Heart right ventricle (tissue), 16 donors: ENCODE results near the gene OXTR. TPM values are rescaled to one million over a fixed set of nuclear protein-coding genes. Genes with fewer than 3 reads are reported as not detected.

Experiments used
- ATAC-seq, 8 donors: fragments of 200-7000 bp; cut with Tn5 transposase; one replicate each; pipeline ENCODE4 v1.9.1; 2020; ENCODE audit warnings: mild to moderate bottlenecking in 8 of 8, moderate library complexity in 8 of 8, moderate number of reproducible peaks in 1 of 8
- DNase-seq, 2 donors: peaks; one replicate each; pipeline ENCODE4 v3.0.0-alpha.2; 2020
- H3K27ac ChIP-seq, 10 donors: fragments of 200-600 bp; sonication (generic) in 2 of 10; one replicate each; pipeline versions ENCODE4 v1.5.0 to v1.8.0; 2020 to 2022; ENCODE audit warnings: mild to moderate bottlenecking in 3 of 10
- H3K27me3 ChIP-seq, 7 donors: fragments of 200-600 bp; one replicate each; pipeline ENCODE4 v1.8.0; 2021 to 2022; ENCODE audit warnings: mild to moderate bottlenecking in 2 of 7
- H3K36me3 ChIP-seq, 9 donors: fragments of 200-600 bp; sonication (generic) in 1 of 9; one replicate each; pipeline versions ENCODE4 v1.5.0 to v1.8.0; 2020 to 2022; ENCODE audit warnings: mild to moderate bottlenecking in 2 of 9
- H3K4me1 ChIP-seq, 9 donors: fragments of 200-600 bp; sonication (generic) in 1 of 9; one replicate each; pipeline versions ENCODE4 v1.5.0 to v1.8.0; 2020 to 2022; ENCODE audit warnings: mild to moderate bottlenecking in 4 of 9
- H3K4me3 ChIP-seq, 10 donors: fragments of 200-600 bp; sonication (generic) in 2 of 10; one replicate each; pipeline versions ENCODE4 v1.5.0 to v1.8.0; 2020 to 2022; ENCODE audit warnings: mild to moderate bottlenecking in 7 of 10, moderate library complexity in 2 of 10
- H3K9me3 ChIP-seq, 11 donors: fragments of 200-600 bp in 10 of 11; sonication (generic) in 2 of 11; one replicate each; pipeline versions ENCODE4 v1.5.0 to v1.8.0; 2013 to 2022; ENCODE audit warnings: mild to moderate bottlenecking in 2 of 11, control low read depth in 1 of 11, moderate library complexity in 1 of 11
- WGBS, 2 donors: extraction: QIAGEN DNeasy Blood & Tissue Kit; methylation state at CpG; one replicate each; pipeline ENCODE4 v1.1.7; 2013; ENCODE audit warnings: inconsistent platforms in 1 of 2; 5-methylcytosine and 5-hydroxymethylcytosine counted together
- intact Hi-C, 10 donors: fragments of 100-400 bp; cut with DNase I; formaldehyde crosslinking; loops; one replicate each; pipeline versions ENCODE4 v1.11.1 to v1.14.2; 2022
- long read RNA-seq, 3 donors: library from polyadenylated mRNA; unstranded; transcript quantifications; one replicate each; pipeline ENCODE4 v2.0.0, GENCODE V29; 2020 to 2021
- polyA plus RNA-seq, 2 donors: library from polyadenylated mRNA; stranded (reverse); fragments of 200-250 nt; gene quantifications; one replicate each; pipeline ENCODE4 v1.2.3, GENCODE V29; 2013
- total RNA-seq, 10 donors: library from RNA; stranded (reverse); fragmentation: NEBNext Ultra II Directional in 3 of 10; extraction: Animal tissue kit (Norgen Biotek cat#: 25700) in 3 of 10; gene quantifications; one replicate each; pipeline versions ENCODE4 v1.2.1 to v1.2.4, GENCODE V29; 2021 to 2023
- TF ChIP-seq, protein P1 (sequence below), 9 donors: fragments of 200-600 bp; sonication (generic) in 2 of 9; IDR thresholded peaks; one replicate each; pipeline versions ENCODE4 v1.5.0 to v1.8.0; 2021 to 2022; ENCODE audit warnings: antibody characterized with exemption in 9 of 9, mild to moderate bottlenecking in 5 of 9, moderate library complexity in 1 of 9
- donor health status: Arrhythmogenic right ventricular cardiomyopathy.
- donor health status: ischemic (EF 13 %, LVEDD 7.1; RV severe dilation, severe dysfunction).
- donor health status: healthy with polysubstance abuse.
- donor health status: DM: no; HTN: yes; CAD: no.
- donor health status: DM: no; HTN: no; CAD: no.
- donor health status: ischemic (EF 25% LVEDD 6.9; RV normal size, moderate dysfunction).
- donor health status: ischemic (EF 25% LVEDD 5.7; RV mildly dilated, moderate dysfunction).
- donor health status: healthy.
- donor health status: DM: yes; HTN: yes; CAD: no.
- donor health status: Ischemic cardiomyopathy.
- donor health status: ischemic (EF 35%, LVEDD 5.7; RV mildly dilated, moderate dysfunction).
- donor health status: nonischemic (EF 11% LVEDD 7.7; RV severe dilation, severe dysfunction).
- donor health status: DM: yes; HTN: yes; CAD: no.
- donor health status: PGD.
- donor health status: ischemic (EF 29% LVEDD 5.4; RV normal size, mild dysfunction).
- donor health status: nonischemic (EF 23%, LVEDD 6.1; RV moderate dilation, normal function).

Gene OXTR
- total RNA-seq: under 1 TPM in 8 of 10 donors, not detected in 2; 0.12 to 0.49 (median 0.21) TPM
- polyA plus RNA-seq: under 1 TPM; 0.17 to 0.37 TPM
- long read RNA-seq, donor 1, partial matches to known transcripts: 1 of 1 reads
- long read RNA-seq, donor 1, other reads (novel, unspliced or antisense): 0 of 1 reads
- long read RNA-seq, donor 2, full-length matches to known transcripts: 1 of 1 reads
- long read RNA-seq, donor 2, partial matches to known transcripts: 0 of 1 reads
- long read RNA-seq, donor 2, other reads (novel, unspliced or antisense): 0 of 1 reads
- long read RNA-seq, donor 3: 0 reads

DNA sequence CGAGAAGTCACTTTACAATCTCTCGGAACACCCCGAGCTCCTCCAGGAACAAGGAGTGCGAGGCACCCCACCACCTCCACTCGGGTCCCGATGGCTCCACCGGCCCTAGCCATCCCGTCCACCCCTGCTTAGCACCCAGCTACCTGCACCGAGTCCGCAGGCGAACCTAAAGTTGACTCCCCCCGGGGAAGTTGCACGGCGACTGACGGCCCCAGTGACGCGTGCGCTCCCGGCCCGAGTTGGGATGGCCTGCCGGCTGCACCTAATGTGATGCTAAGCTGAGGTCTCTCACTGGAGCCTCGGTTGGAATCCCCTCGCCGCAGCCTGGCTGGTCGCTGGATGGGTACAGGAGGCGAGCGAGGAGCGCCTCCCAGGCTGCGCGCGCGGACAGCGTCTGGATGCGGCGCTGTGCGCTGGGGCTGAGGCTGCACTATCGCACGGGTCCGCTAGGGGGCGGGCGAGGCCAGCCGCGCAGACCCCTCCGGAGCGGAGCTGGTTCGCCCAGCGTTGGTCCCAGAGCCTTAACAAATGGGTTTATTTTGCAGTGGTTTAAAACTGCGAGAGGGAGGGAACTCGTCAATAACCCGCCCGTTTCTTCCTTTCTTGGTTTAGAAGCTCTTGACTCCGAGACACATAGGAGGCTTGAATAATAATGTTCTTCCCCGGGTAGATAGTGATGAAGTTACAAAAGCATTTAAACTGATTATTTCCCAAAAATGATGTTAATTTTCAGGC, at the start of gene OXTR:
Gene OXTR (minus strand): TSS at position 526 of the 735 bp plus-strand sequence. CDS start 1,426 bp downstream, outside the sequence.
- TF ChIP-seq, protein P1, sequence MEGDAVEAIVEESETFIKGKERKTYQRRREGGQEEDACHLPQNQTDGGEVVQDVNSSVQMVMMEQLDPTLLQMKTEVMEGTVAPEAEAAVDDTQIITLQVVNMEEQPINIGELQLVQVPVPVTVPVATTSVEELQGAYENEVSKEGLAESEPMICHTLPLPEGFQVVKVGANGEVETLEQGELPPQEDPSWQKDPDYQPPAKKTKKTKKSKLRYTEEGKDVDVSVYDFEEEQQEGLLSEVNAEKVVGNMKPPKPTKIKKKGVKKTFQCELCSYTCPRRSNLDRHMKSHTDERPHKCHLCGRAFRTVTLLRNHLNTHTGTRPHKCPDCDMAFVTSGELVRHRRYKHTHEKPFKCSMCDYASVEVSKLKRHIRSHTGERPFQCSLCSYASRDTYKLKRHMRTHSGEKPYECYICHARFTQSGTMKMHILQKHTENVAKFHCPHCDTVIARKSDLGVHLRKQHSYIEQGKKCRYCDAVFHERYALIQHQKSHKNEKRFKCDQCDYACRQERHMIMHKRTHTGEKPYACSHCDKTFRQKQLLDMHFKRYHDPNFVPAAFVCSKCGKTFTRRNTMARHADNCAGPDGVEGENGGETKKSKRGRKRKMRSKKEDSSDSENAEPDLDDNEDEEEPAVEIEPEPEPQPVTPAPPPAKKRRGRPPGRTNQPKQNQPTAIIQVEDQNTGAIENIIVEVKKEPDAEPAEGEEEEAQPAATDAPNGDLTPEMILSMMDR (IDR thresholded peaks at IDR 0.05): peak; percentile 93 to 100 (median 99)
- WGBS, 2 donors: 5 to 6% methylated on average over 53 of the region's 53 CpGs
- H3K4me1 ChIP-seq: peaks cover 0 to 23% (median 18%) of the 10 kb centered on the region in 9 donors
- DNase-seq (peak; percentile 50 to 56), ATAC-seq (peak; percentile 89 to 98 (median 94))
- H3K27me3 ChIP-seq: peaks cover 3 to 62% (median 43%) of the 10 kb centered on the region in 7 donors
- peak within 1 kb of the TSS in 9 of 10 donors; percentile 18 to 54 (median 46) for H3K4me3 ChIP-seq
- H3K36me3 ChIP-seq: no peaks in the 10 kb centered on the region
- no peak within 1 kb of the TSS for H3K27ac ChIP-seq
- H3K9me3 ChIP-seq: no peaks in the 10 kb centered on the region
- intact Hi-C loops: loop anchor here in 7 of 10 donors (2.0 to 10.0 kb wide), 3 partner anchors 104 to 107 kb away; no protein-coding TSS in a partner anchor

DNA sequence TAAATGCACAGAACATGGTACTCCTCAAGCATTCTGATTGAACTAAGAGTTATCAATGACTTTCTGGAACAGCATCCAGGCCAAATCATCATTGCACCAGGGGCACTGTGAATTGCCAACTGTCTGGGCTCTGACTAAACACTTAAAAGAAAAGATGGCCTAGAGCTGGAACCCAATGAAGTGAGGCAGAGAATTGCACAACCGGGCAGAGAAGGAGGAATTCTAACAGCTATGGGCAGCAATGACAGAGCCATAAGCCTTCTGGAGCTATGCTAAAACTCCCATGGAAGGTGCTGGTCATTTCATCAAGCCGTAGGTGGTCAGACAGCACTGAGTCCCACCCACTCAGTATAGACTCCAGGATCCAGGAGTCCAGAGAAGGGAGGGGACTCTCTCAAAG, 48.1 kb upstream of the OXTR start:
- intact Hi-C loops: no loop called here
- H3K27me3 ChIP-seq: no peaks in the 10 kb centered on the region
- TF ChIP-seq, protein P1 (IDR thresholded peaks at IDR 0.05): no peak
- H3K4me1 ChIP-seq: no peaks in the 10 kb centered on the region
- H3K4me3 ChIP-seq: no peak overlapping the region
- H3K36me3 ChIP-seq: no peaks in the 10 kb centered on the region
- WGBS, 2 donors: 91 to 94% methylated on average over 2 of the region's 2 CpGs
- ATAC-seq (no peak), DNase-seq (no peak)
- peaks cover 0 to 57% (median 22%) of the 10 kb centered on the region in 11 donors for H3K9me3 ChIP-seq
- H3K27ac ChIP-seq: no peak overlapping the region

DNA sequence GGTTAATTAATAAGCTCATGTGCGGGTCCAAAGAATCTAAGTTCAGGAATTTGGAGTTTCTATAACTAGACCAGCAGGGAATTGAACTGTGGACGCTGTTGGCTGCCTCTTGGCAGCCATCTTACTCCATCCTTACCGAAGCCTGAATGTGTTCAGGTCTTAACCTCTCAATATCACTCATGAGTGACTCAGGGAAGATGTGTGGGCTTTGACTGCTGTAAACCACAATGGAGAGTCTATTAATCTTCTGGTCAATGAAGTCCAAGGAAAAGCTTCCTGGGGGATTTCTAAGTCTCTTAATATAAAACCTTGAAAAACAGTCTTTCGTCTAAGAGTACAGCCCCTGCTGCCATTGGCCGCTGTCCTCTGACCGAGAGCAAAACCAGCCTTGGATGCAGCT, 46.7 kb upstream of the OXTR start:
- TF ChIP-seq, protein P1 (IDR thresholded peaks at IDR 0.05): no peak
- DNase-seq (no peak), ATAC-seq (no peak)
- Histone ChIP-seq H3K4me1 (no peaks in the 10 kb centered on the region), H3K9me3 (peaks cover 0 to 56% (median 22%) of the 10 kb centered on the region in 11 donors), H3K36me3 (no peaks in the 10 kb centered on the region), H3K27ac (no peak overlapping the region), H3K27me3 (no peaks in the 10 kb centered on the region), H3K4me3 (no peak overlapping the region)
- intact Hi-C loops: no loop called here
- 95 to 96% methylated on average over 6 of the region's 6 CpGs for WGBS, 2 donors

DNA sequence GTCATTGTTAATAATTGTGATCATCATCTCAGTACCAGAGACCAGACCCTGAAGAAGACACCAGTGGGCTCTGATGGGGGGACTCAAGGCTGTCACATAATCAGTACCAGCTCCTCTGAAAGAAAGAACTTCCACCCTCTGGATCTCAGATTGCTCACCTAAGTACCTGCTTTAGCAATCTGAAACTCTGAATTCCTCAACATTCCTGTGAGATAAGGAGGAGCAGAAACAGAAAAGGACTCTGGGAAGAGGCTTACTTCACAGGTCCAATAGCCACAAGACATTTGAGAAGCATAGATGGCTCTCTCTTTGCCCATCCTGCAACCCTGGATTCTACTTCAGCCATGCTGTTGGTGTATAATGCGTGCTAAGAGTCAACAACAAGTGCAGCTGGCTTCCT, 44.0 kb upstream of the OXTR start:
- no peak overlapping the region for H3K27ac ChIP-seq
- WGBS, 2 donors: 90 to 100% methylated on average over 1 of the region's 1 CpG
- H3K9me3 ChIP-seq: peaks cover 0 to 30% (median 4%) of the 10 kb centered on the region in 11 donors
- H3K4me1 ChIP-seq: no peaks in the 10 kb centered on the region
- H3K27me3 ChIP-seq: no peaks in the 10 kb centered on the region
- ATAC-seq (no peak), DNase-seq (no peak)
- no peak overlapping the region for H3K4me3 ChIP-seq
- intact Hi-C loops: no loop called here
- no peaks in the 10 kb centered on the region for H3K36me3 ChIP-seq
- TF ChIP-seq, protein P1 (IDR thresholded peaks at IDR 0.05): no peak
